Measurements from ENCODE around the gene SLC22A1. TPM values are rescaled to one million over a fixed set of nuclear protein-coding genes. Genes with fewer than 3 reads are reported as not detected.

Gene SLC22A1
- total and polyA plus RNA-seq, 2 of the 8 experiments (the other 6 are each of a cell fraction or from before 2014, with no cell fraction given), result 0.12 to 0.45 TPM

- Histone ChIP-seq H3K27ac (ENCODE audit: low read depth, low read length) (no peak overlapping the region), H3K9me3 (ENCODE audit: insufficient read depth in 2 of 2, low read depth in 1 of 2, low read length in 1 of 2) (peaks cover 3 to 12% of the 10 kb centered on the region in 2 experiments; a peak in 3 of 4 replicates), H2BK20ac (ENCODE audit: low read length) (no peak overlapping the region), H3K18ac (ENCODE audit: extremely low read depth, low read length) (no peak overlapping the region), H2AK5ac (ENCODE audit: low read depth, low read length) (no peak overlapping the region), H2BK120ac (replicated peaks; ENCODE audit: low read depth, low read length) (no peak overlapping the region), H2BK12ac (ENCODE audit: low read depth, low read length) (no peak overlapping the region), H3K23me2 (ENCODE audit: low read depth, low read length) (0 out of 2 replicates have a peak, but pooled peaks cover 2% of the 10 kb centered on the region), H2AFZ (ENCODE audit: low read length) (no peak overlapping the region), H3K9ac (replicated peaks in 1 of 4; ENCODE audit: extremely low read depth in 1 of 4, low read depth in 3 of 4, low read length in 3 of 4) (no peak overlapping the region), H4K8ac (ENCODE audit: extremely low read depth, insufficient read depth, low read length) (no peak overlapping the region), H3K4me1 (replicated peaks in 1 of 4; ENCODE audit: control insufficient read depth in 3 of 4, insufficient read depth in 4 of 4, low read length in 3 of 4) (no peaks in the 10 kb centered on the region), H2BK15ac (ENCODE audit: low read length) (no peak overlapping the region), H3K27me3 (replicated peaks in 1 of 4; ENCODE audit: control insufficient read depth in 3 of 4, extremely low read depth in 1 of 4, insufficient read depth in 3 of 4, low read length in 3 of 4) (no peaks in the 10 kb centered on the region), H4K20me1 (replicated peaks in 1 of 2; ENCODE audit: control insufficient read depth in 1 of 2, insufficient read depth in 2 of 2, low read length in 2 of 2) (peaks cover 0 to 7% of the 10 kb centered on the region in 2 experiments), H4K91ac (replicated peaks; ENCODE audit: insufficient read length, low read length) (no peak overlapping the region), H3K79me2 (ENCODE audit: control insufficient read depth in 1 of 2, insufficient read depth in 2 of 2, low read length in 2 of 2) (no peaks in the 10 kb centered on the region), H3K4me3 (ENCODE audit: extremely low read depth in 1 of 4, insufficient read depth in 2 of 4, low read depth in 3 of 4, low read length in 4 of 4) (no peak overlapping the region), H3K4me2 (ENCODE audit: insufficient read depth in 1 of 2, low read depth in 2 of 2, low read length in 2 of 2) (no peak overlapping the region), H3K79me1 (ENCODE audit: low read depth, low read length) (no peaks in the 10 kb centered on the region; the same call in 1 of the 2 replicates), H2BK5ac (ENCODE audit: low read depth, low read length) (no peak overlapping the region), H4K5ac (ENCODE audit: insufficient read length, low read depth, low read length) (no peak overlapping the region), H3K4ac (replicated peaks; ENCODE audit: insufficient read length, low read depth, low read length) (no peak overlapping the region), H3K36me3 (ENCODE audit: control insufficient read depth in 2 of 4, insufficient read depth in 4 of 4, low read length in 3 of 4) (peaks cover 27 to 78% (median 59%) of the 10 kb centered on the region in 4 experiments), H3K23ac (ENCODE audit: insufficient read length) (no peak overlapping the region), H3K14ac (ENCODE audit: insufficient read length) (no peak overlapping the region), H3K56ac (replicated peaks; ENCODE audit: insufficient read length, low read depth, low read length) (no peak overlapping the region)
- CTCF ChIA-PET (ENCODE audit: partially characterized antibody), result interaction anchor here (0.9 to 3.4 kb wide), 6 partner anchors 11 to 25 kb away, joined by 3 to 22 read pairs (median 4); no protein-coding TSS in a partner anchor
- DNase-seq (ENCODE audit: low read depth in 1 of 2, low spot score in 2 of 2) (no peak), FAIRE-seq (no peak)
- POLR2A ChIA-PET (ENCODE audit: partially characterized antibody), result interaction anchor here (1.3 kb wide), 1 partner anchor 34 kb away, joined by 4 read pairs; no protein-coding TSS in a partner anchor
- TF ChIP-seq HDAC6 (IDR thresholded peaks at IDR 0.05; ENCODE audit: low read depth, low read length), result no peak
- WGBS, 2 experiments (ENCODE audit: extremely low coverage in 1 of 2, insufficient coverage in 1 of 2, insufficient read length in 1 of 2, insufficient replicate concordance in 2 of 2, low coverage in 1 of 2, low lambda C conversion rate in 2 of 2, missing lambda C conversion rate in 1 of 2), result 89% methylated on average over 2 of the region's 2 CpGs; no CpG with 5 or more reads in 1 of the 2 experiments
These were observed 44.1 kb upstream of the SLC22A1 start for GRCh38 chr6:160077526-160077925.
